ENCODE data around the gene KIF26B. TPM values are rescaled to one million over a fixed set of nuclear protein-coding genes. Genes with fewer than 3 reads are reported as not detected.

Gene KIF26B
- total and polyA plus RNA-seq, 2 experiments from 2014 or later = 0.03 to 0.76 TPM

GRCh38 chr1:245406426-245406825 is 251.6 kb downstream of the KIF26B start (continued):
- TF ChIP-seq CTCF (conservative IDR thresholded peaks at IDR 0.05; ENCODE audit: low read depth in 2 of 2) = no peak
- TF ChIP-seq NANOG (IDR thresholded peaks at IDR 0.05; ENCODE audit: borderline replicate concordance) = no peak
- TF ChIP-seq ZNF462 (CRISPR knock-in tag; IDR thresholded peaks at IDR 0.05) = no peak
- no peak for TF ChIP-seq ZNF114 (CRISPR knock-in tag; IDR thresholded peaks at IDR 0.05)

GRCh38 chr1:245407983-245408382 is 253.2 kb downstream of the KIF26B start:
- H3K4me1 Mint-ChIP-seq = peaks cover 6% of the 10 kb centered on the region
- ATAC-seq (no peak), DNase-seq (ENCODE audit: low spot score) (no peak)
- Histone ChIP-seq H3K27me3 (ENCODE audit: insufficient read depth) (no peaks in the 10 kb centered on the region), H4K20me1 (replicated peaks; ENCODE audit: insufficient read depth) (no peaks in the 10 kb centered on the region), H3K27ac (ENCODE audit: low read depth) (no peak overlapping the region), H3K4me1 (ENCODE audit: insufficient read depth) (peaks cover 12% of the 10 kb centered on the region), H3K4me3 (no peak overlapping the region), H3K79me2 (replicated peaks; ENCODE audit: insufficient read depth) (no peaks in the 10 kb centered on the region), H3F3A (replicated peaks; ENCODE audit: low read depth) (no peaks in the 10 kb centered on the region), H3K36me3 (ENCODE audit: insufficient read depth) (no peaks in the 10 kb centered on the region), H3K4me2 (no peak overlapping the region), H2AFZ (no peak overlapping the region), H3K9me2 (ENCODE audit: insufficient read depth) (no peaks in the 10 kb centered on the region)
- H3K4me3 Mint-ChIP-seq = no peak overlapping the region
- no peaks in the 10 kb centered on the region for H3K36me3 Mint-ChIP-seq (ENCODE audit: low read depth)
- no peak overlapping the region for H3K27ac Mint-ChIP-seq
- H3K27me3 Mint-ChIP-seq (ENCODE audit: insufficient read depth, low read depth, poor library complexity) = no peaks in the 10 kb centered on the region
- H3K9me3 Mint-ChIP-seq = no peaks in the 10 kb centered on the region
- TF ChIP-seq ZNF114 (CRISPR knock-in tag; IDR thresholded peaks at IDR 0.05) (no peak), EZH2phosphoT487 (IDR thresholded peaks at IDR 0.05; ENCODE audit: unreplicated experiment) (no peak), EZH2 (IDR thresholded peaks at IDR 0.05; ENCODE audit: low read depth, unreplicated experiment) (no peak), ETS1 (IDR thresholded peaks at IDR 0.05) (no peak), ZNF331 (CRISPR knock-in tag; IDR thresholded peaks at IDR 0.05; ENCODE audit: low read depth) (no peak), CREB1 (CRISPR knock-in tag; IDR thresholded peaks at IDR 0.05; ENCODE audit: low read depth) (no peak), CTCF (conservative IDR thresholded peaks at IDR 0.05; ENCODE audit: low read depth in 2 of 2) (no peak), STAT1 (IDR thresholded peaks at IDR 0.05; ENCODE audit: unreplicated experiment) (no peak), POLR2AphosphoS5 (IDR thresholded peaks at IDR 0.05; ENCODE audit: low read depth) (no peak)
